ENCODE results near the gene SLIT3.

DNA sequence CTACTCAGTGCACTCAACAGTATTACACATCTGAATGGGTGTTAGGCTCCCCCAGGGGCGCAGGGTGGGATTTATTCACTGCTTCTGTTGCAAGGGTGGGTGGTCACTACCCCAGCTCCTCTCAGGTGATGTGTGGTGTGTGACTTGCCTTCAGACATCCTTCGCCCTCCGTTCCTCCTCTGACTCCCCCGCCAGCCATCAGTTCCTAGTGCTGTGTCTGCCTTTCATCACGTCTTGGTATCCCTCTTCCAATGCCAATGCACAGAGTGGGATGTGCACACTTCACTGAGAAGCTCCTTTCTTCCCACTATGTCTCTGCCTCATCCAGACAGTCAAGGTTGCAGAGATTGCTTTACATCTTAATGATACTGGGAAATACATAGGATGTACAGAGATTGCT lies 79.4 kb downstream of the SLIT3 start:
- TF ChIP-seq JUND (IDR thresholded peaks at IDR 0.05), result no peak
- TF ChIP-seq, protein P1, sequence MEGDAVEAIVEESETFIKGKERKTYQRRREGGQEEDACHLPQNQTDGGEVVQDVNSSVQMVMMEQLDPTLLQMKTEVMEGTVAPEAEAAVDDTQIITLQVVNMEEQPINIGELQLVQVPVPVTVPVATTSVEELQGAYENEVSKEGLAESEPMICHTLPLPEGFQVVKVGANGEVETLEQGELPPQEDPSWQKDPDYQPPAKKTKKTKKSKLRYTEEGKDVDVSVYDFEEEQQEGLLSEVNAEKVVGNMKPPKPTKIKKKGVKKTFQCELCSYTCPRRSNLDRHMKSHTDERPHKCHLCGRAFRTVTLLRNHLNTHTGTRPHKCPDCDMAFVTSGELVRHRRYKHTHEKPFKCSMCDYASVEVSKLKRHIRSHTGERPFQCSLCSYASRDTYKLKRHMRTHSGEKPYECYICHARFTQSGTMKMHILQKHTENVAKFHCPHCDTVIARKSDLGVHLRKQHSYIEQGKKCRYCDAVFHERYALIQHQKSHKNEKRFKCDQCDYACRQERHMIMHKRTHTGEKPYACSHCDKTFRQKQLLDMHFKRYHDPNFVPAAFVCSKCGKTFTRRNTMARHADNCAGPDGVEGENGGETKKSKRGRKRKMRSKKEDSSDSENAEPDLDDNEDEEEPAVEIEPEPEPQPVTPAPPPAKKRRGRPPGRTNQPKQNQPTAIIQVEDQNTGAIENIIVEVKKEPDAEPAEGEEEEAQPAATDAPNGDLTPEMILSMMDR (IDR thresholded peaks at IDR 0.05 in 2 of 3, conservative IDR thresholded peaks at IDR 0.05 in 1 of 3; ENCODE audit: borderline replicate concordance in 1 of 3, insufficient read depth in 1 of 3, low read depth in 2 of 3, low read length in 2 of 3), result no peak
- TF ChIP-seq POLR2A (IDR thresholded peaks at IDR 0.05; ENCODE audit: borderline replicate concordance, extremely low read depth, insufficient read depth, insufficient read length), result no peak
- no peak for TF ChIP-seq EZH2 (IDR thresholded peaks at IDR 0.05)
- TF ChIP-seq FOSL1 (IDR thresholded peaks at IDR 0.05; ENCODE audit: low read depth), result no peak
- no peak for TF ChIP-seq CEBPB (IDR thresholded peaks at IDR 0.05; ENCODE audit: low read depth)
- TF ChIP-seq YY1 (IDR thresholded peaks at IDR 0.05; ENCODE audit: extremely low read depth, insufficient replicate concordance, low read depth, low read length), result no peak

Measured in HCT116 (cell line).